OCI-LY1 (cell line): ENCODE results near the gene VTCN1.

Experiments used
- H2AFZ ChIP-seq: fragments of 200-600 bp; sonication (generic), shearing (Covaris generic); 2 replicates; pipeline ENCODE4 v1.6.0; 2014; ENCODE audit warnings: antibody characterized with exemption, mild to moderate bottlenecking, low read length
- H3F3A ChIP-seq: fragments of 200-600 bp; sonication (generic), shearing (Covaris generic); 2 replicates; pipeline ENCODE4 v1.6.0; 2014; ENCODE audit warnings: mild to moderate bottlenecking, antibody characterized with exemption, low read length, moderate library complexity; ENCODE audit not compliant: insufficient read depth
- H3K27ac ChIP-seq: fragments of 200-600 bp; sonication (generic); 2 replicates; pipeline ENCODE4 v1.5.1; 2014; ENCODE audit warnings: low read length, mixed run types, mild to moderate bottlenecking, low read depth; ENCODE audit not compliant: poor library complexity, severe bottlenecking
- H3K27me3 ChIP-seq: fragments of 200-600 bp; sonication (generic); 2 replicates; pipeline ENCODE4 v1.6.0; 2014; ENCODE audit warnings: antibody characterized with exemption, mild to moderate bottlenecking, low read length, moderate library complexity; ENCODE audit not compliant: insufficient read depth
- H3K36me3 ChIP-seq: fragments of 200-600 bp; sonication (generic); 2 replicates; pipeline ENCODE4 v1.6.1; 2014; ENCODE audit warnings: mild to moderate bottlenecking, antibody characterized with exemption, low read length, moderate library complexity, mixed read lengths; ENCODE audit not compliant: insufficient read depth
- H3K4me1 ChIP-seq: fragments of 200-600 bp; sonication (generic); 2 replicates; pipeline ENCODE4 v1.5.1; 2014; ENCODE audit warnings: mild to moderate bottlenecking, low read length, moderate library complexity; ENCODE audit not compliant: insufficient read depth, severe bottlenecking
- H3K4me2 ChIP-seq: fragments of 200-600 bp; sonication (generic), shearing (Covaris generic); 2 replicates; pipeline ENCODE4 v1.6.1; 2014; ENCODE audit warnings: low read length
- H3K4me3 ChIP-seq: fragments of 200-600 bp; sonication (generic); 2 replicates; pipeline ENCODE4 v1.5.1; 2014; ENCODE audit warnings: low read length, low read depth, mild to moderate bottlenecking, mixed read lengths; ENCODE audit not compliant: poor library complexity, severe bottlenecking
- H3K79me2 ChIP-seq: fragments of 200-600 bp; shearing (Covaris generic); 2 replicates; pipeline ENCODE4 v1.6.1; 2016; ENCODE audit warnings: mixed run types, low read length, mixed read lengths; ENCODE audit not compliant: insufficient read depth
- H3K9ac ChIP-seq: fragments of 200-600 bp; sonication (generic), shearing (Covaris generic); 2 replicates; pipeline ENCODE4 v1.6.1; 2014; ENCODE audit warnings: mild to moderate bottlenecking, low read length, mixed read lengths
- H3K9me2 ChIP-seq: fragments of 200-600 bp; sonication (generic), shearing (Covaris generic); 2 replicates; pipeline ENCODE4 v1.6.1; 2014; ENCODE audit warnings: low read depth, mild to moderate bottlenecking, low read length, mixed read lengths
- H3K9me3 ChIP-seq: fragments of 200-600 bp; shearing (Covaris generic); 2 replicates; pipeline ENCODE4 v1.6.1; 2014; ENCODE audit warnings: low read length, mixed read lengths
- H4K20me1 ChIP-seq: fragments of 200-600 bp; sonication (generic), shearing (Covaris generic); 2 replicates; pipeline ENCODE4 v1.6.0; 2016; ENCODE audit warnings: mild to moderate bottlenecking, low read length; ENCODE audit not compliant: insufficient read depth
- EZH2 ChIP-seq: fragments of 200-600 bp; sonication (generic), shearing (Covaris generic); IDR thresholded peaks from 2 replicates; pipeline ENCODE4 v1.8.0; 2017; ENCODE audit warnings: borderline replicate concordance, mixed run types, mild to moderate bottlenecking, antibody characterized with exemption, low read length, moderate library complexity, mixed read lengths
- TF ChIP-seq, protein P1 (sequence below): fragments of 200-600 bp; sonication (generic), shearing (Covaris generic); IDR thresholded peaks from 2 replicates; pipeline ENCODE4 v1.5.1; 2017; ENCODE audit warnings: mild to moderate bottlenecking, antibody characterized with exemption, low read length, moderate library complexity, mixed read lengths

VTCN1 gene

DNA sequence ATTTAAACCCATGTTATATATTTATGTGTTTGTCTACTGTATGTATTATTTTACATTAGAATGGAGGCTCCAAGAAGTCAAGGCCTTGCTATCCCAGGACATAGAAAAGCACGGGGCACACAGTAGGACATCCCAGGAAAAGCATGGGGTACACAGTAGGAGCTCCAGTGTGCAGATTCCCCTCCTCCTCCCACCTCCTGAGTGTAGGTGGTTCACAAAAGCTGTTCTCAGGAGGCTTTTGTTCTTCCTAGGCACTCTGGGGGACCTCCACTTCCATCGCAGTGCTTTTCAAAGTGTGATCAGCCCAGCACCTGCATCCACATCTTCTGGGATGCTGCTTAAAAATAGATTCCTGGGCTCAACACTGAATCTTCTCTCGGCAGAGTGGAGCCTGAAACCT is 30.8 kb upstream of the VTCN1 start:
- Histone ChIP-seq H3K4me2 (no peak overlapping the region), H3K4me3 (no peak overlapping the region), H3K36me3 (no peaks in the 10 kb centered on the region), H4K20me1 (no peaks in the 10 kb centered on the region), H3F3A (no peaks in the 10 kb centered on the region), H3K4me1 (no peaks in the 10 kb centered on the region), H3K79me2 (no peaks in the 10 kb centered on the region), H3K9ac (no peak overlapping the region), H3K9me3 (no peaks in the 10 kb centered on the region), H2AFZ (no peak overlapping the region), H3K27me3 (no peaks in the 10 kb centered on the region), H3K27ac (no peak overlapping the region), H3K9me2 (no peaks in the 10 kb centered on the region)
- no peak for TF ChIP-seq EZH2
- TF ChIP-seq, protein P1, sequence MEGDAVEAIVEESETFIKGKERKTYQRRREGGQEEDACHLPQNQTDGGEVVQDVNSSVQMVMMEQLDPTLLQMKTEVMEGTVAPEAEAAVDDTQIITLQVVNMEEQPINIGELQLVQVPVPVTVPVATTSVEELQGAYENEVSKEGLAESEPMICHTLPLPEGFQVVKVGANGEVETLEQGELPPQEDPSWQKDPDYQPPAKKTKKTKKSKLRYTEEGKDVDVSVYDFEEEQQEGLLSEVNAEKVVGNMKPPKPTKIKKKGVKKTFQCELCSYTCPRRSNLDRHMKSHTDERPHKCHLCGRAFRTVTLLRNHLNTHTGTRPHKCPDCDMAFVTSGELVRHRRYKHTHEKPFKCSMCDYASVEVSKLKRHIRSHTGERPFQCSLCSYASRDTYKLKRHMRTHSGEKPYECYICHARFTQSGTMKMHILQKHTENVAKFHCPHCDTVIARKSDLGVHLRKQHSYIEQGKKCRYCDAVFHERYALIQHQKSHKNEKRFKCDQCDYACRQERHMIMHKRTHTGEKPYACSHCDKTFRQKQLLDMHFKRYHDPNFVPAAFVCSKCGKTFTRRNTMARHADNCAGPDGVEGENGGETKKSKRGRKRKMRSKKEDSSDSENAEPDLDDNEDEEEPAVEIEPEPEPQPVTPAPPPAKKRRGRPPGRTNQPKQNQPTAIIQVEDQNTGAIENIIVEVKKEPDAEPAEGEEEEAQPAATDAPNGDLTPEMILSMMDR = no peak

DNA sequence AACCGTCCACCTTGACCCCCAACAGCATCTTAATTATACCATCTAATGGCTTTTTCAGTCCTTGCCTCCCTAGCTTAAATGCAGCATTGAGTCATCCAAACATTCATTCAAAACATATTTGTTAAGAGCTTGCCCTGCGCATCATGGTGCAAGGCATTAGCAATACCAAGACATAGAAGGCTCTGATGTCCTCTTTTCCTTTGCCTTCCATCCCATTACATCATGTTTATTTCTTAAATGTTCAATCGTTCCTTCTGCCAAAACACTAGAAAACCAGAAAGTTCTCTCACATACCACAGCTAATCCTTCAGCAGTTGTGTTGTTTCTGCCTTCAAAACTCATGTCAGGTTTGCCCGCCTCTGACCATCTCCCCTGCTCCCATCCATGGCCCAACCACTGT is 29.8 kb upstream of the VTCN1 start:
- Histone ChIP-seq H3K4me3 (no peak overlapping the region), H3K9me3 (no peaks in the 10 kb centered on the region), H3K27ac (no peak overlapping the region), H3K9me2 (no peaks in the 10 kb centered on the region), H4K20me1 (no peaks in the 10 kb centered on the region), H3F3A (no peaks in the 10 kb centered on the region), H3K9ac (no peak overlapping the region), H3K79me2 (no peaks in the 10 kb centered on the region), H3K36me3 (no peaks in the 10 kb centered on the region), H3K4me2 (no peak overlapping the region), H3K4me1 (no peaks in the 10 kb centered on the region), H2AFZ (no peak overlapping the region), H3K27me3 (no peaks in the 10 kb centered on the region)
- TF ChIP-seq EZH2 = no peak
- TF ChIP-seq, protein P1 = no peak

DNA sequence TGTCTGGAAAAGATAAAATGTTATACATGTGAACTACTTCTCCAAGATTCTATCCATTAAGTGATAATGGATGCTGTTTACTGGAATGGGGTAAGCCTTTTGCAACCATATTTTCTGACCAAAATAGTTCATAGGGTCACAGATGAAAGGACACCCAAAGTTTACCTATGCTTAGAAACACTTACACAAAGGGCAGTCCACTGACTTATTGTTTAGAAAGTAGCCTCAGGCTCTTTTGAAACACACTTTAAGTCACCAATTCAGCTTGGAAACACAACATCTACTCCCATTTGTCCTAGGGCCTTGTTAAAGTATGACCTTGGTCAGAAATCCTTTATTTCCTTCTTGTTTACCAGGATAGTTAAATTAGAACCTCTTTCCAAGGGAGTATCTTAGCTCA is 28.7 kb upstream of the VTCN1 start:
- Histone ChIP-seq H3K4me2 (no peak overlapping the region), H3K79me2 (no peaks in the 10 kb centered on the region), H3K9me3 (no peaks in the 10 kb centered on the region), H3F3A (no peaks in the 10 kb centered on the region), H3K9me2 (no peaks in the 10 kb centered on the region), H3K9ac (no peak overlapping the region), H3K27ac (no peak overlapping the region), H3K27me3 (no peaks in the 10 kb centered on the region), H3K4me3 (no peak overlapping the region), H3K36me3 (no peaks in the 10 kb centered on the region), H3K4me1 (no peaks in the 10 kb centered on the region), H4K20me1 (no peaks in the 10 kb centered on the region), H2AFZ (no peak overlapping the region)
- no peak for TF ChIP-seq EZH2
- TF ChIP-seq, protein P1 = no peak
